ENCODE data around the gene OLA1. TPM values are rescaled to one million over a fixed set of nuclear protein-coding genes. Genes with fewer than 3 reads are reported as not detected.
A peak's percentile ranks its signal among the peaks of the same experiment; 100 is the strongest.

The OLA1 gene
- total RNA-seq, 1 donor from 2014 or later, result 132 TPM

GRCh38 chr2:174080672-174081121 lies 167.6 kb downstream of the OLA1 start:
- FAIRE-seq (no peak), DNase-seq (ENCODE audit: low read depth) (no peak)
- no peak overlapping the region for H3K4me3 ChIP-seq (ENCODE audit: low read depth, low read length)
- H3K27me3 ChIP-seq (ENCODE audit: control insufficient read depth, insufficient read depth, low read length), result no peaks in the 10 kb centered on the region
- H3K36me3 ChIP-seq (ENCODE audit: control insufficient read depth, insufficient read depth, low read length), result no peaks in the 10 kb centered on the region
- TF ChIP-seq, protein P1, sequence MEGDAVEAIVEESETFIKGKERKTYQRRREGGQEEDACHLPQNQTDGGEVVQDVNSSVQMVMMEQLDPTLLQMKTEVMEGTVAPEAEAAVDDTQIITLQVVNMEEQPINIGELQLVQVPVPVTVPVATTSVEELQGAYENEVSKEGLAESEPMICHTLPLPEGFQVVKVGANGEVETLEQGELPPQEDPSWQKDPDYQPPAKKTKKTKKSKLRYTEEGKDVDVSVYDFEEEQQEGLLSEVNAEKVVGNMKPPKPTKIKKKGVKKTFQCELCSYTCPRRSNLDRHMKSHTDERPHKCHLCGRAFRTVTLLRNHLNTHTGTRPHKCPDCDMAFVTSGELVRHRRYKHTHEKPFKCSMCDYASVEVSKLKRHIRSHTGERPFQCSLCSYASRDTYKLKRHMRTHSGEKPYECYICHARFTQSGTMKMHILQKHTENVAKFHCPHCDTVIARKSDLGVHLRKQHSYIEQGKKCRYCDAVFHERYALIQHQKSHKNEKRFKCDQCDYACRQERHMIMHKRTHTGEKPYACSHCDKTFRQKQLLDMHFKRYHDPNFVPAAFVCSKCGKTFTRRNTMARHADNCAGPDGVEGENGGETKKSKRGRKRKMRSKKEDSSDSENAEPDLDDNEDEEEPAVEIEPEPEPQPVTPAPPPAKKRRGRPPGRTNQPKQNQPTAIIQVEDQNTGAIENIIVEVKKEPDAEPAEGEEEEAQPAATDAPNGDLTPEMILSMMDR (IDR thresholded peaks at IDR 0.05; ENCODE audit: insufficient read depth, low read length, severe bottlenecking), result no peak

DNA sequence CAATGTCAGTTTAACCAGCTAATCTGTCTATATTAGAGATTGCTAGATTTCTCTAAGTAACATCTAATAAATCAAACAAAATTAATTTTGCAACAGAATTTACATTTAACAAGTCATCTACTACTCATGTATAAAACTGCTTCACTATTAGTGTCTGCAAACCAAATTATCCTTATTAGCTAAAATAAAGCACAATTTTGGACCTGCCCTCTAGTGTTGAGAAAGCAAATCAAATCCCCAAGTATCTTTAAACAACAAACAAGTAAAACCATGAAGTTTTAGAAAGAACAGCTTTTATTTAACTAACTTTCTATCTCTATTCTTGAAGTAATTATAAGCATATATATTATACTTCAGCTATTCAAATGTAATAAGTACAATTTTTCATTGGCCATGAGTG lies 170.1 kb downstream of the OLA1 start:
- Histone ChIP-seq H3K36me3 (ENCODE audit: control insufficient read depth, insufficient read depth, low read length) (peaks cover 5% of the 10 kb centered on the region), H3K27me3 (ENCODE audit: control insufficient read depth, insufficient read depth, low read length) (no peaks in the 10 kb centered on the region), H3K4me3 (ENCODE audit: low read depth, low read length) (no peak overlapping the region)
- FAIRE-seq (no peak), DNase-seq (ENCODE audit: low read depth) (no peak)
- TF ChIP-seq, protein P1 (IDR thresholded peaks at IDR 0.05; ENCODE audit: insufficient read depth, low read length, severe bottlenecking), result peak; percentile 18

DNA sequence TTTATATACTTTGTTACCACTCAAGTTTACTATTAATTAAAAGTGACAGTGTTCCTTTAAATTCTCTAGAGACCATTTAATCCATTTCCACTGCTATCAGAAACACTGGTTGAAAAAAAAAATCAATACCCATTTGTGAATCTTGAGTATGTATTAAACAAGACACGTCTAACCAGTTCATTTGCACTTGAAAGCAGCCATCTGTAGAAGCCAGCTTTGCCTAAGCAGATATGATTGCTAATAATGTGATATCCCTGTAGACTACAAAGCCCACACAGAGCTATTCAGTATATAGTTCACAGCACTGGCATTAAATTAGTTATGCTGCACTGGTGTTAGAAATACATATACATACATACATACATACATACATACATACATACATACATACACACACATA lies 171.4 kb downstream of the OLA1 start:
- no peak for FAIRE-seq
- TF ChIP-seq, protein P1 (IDR thresholded peaks at IDR 0.05; ENCODE audit: insufficient read depth, low read length, severe bottlenecking), result no peak
- H3K4me3 ChIP-seq (ENCODE audit: low read depth, low read length), result no peak overlapping the region
- H3K27me3 ChIP-seq (ENCODE audit: control insufficient read depth, insufficient read depth, low read length), result no peaks in the 10 kb centered on the region
- H3K36me3 ChIP-seq (ENCODE audit: control insufficient read depth, insufficient read depth, low read length), result peaks cover 5% of the 10 kb centered on the region
- DNase-seq (ENCODE audit: low read depth), result no peak

GRCh38 chr2:174076040-174076439 lies 172.3 kb downstream of the OLA1 start:
- H3K27me3 ChIP-seq (ENCODE audit: control insufficient read depth, insufficient read depth, low read length), result no peaks in the 10 kb centered on the region
- H3K36me3 ChIP-seq (ENCODE audit: control insufficient read depth, insufficient read depth, low read length), result peaks cover 5% of the 10 kb centered on the region
- DNase-seq (ENCODE audit: low read depth), result peak; percentile 78
- H3K4me3 ChIP-seq (ENCODE audit: low read depth, low read length), result no peak overlapping the region
- TF ChIP-seq, protein P1 (IDR thresholded peaks at IDR 0.05; ENCODE audit: insufficient read depth, low read length, severe bottlenecking), result peak; percentile 41
- FAIRE-seq, result no peak

DNA sequence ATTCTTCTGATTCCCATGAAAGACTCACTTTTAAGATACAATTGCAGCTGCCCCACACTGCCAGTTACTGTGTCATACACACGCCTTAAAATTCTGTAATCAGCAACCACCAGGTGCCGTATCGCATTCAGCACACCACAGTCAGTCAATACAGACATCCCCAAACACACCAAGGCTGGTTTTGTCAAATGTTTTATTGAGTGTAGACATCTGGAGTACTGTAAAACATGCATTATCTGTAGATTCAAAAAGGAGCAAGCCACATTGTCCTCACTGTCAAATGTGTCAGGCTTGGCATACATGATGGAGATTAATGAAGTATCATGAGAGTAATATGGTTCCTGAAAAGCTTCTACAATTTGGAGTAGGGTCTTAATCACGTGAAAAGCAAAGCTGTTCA lies 173.5 kb downstream of the OLA1 start:
- FAIRE-seq, result no peak
- no peaks in the 10 kb centered on the region for H3K27me3 ChIP-seq (ENCODE audit: control insufficient read depth, insufficient read depth, low read length)
- no peak overlapping the region for H3K4me3 ChIP-seq (ENCODE audit: low read depth, low read length)
- peaks cover 5% of the 10 kb centered on the region for H3K36me3 ChIP-seq (ENCODE audit: control insufficient read depth, insufficient read depth, low read length)
- TF ChIP-seq, protein P1 (IDR thresholded peaks at IDR 0.05; ENCODE audit: insufficient read depth, low read length, severe bottlenecking), result no peak
- no peak for DNase-seq (ENCODE audit: low read depth)

DNA sequence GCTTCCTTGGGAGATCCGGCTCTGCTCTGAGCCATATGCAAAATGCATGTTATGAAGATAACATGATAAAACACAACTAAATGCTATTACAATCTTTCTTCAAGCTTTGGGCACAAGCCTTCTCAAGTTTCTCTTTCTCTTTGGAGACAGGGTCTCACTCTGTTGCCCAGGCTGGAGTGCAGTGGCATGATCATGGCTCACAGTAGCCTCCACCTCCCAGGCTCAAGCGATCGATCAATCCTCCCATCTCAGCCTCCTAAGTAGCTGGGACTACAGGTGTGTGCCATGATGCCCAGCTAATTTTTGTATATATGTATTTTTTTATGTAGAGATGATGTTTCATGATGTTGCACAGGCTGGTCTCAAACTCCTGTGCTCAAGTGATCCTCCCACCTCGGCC lies 175.5 kb downstream of the OLA1 start:
- Histone ChIP-seq H3K36me3 (ENCODE audit: control insufficient read depth, insufficient read depth, low read length) (peaks cover 5% of the 10 kb centered on the region), H3K27me3 (ENCODE audit: control insufficient read depth, insufficient read depth, low read length) (no peaks in the 10 kb centered on the region), H3K4me3 (ENCODE audit: low read depth, low read length) (no peak overlapping the region)
- DNase-seq (ENCODE audit: low read depth) (no peak), FAIRE-seq (no peak)
- TF ChIP-seq, protein P1 (IDR thresholded peaks at IDR 0.05; ENCODE audit: insufficient read depth, low read length, severe bottlenecking), result no peak

Data from bronchial epithelial cell (primary cell).